Sigmoid colon (tissue), 7 donors: Measurements from ENCODE around the gene TTC21B. TPM values are rescaled to one million over a fixed set of nuclear protein-coding genes. Genes with fewer than 3 reads are reported as not detected.

Experiments used
- DNase-seq: peaks from one replicate; pipeline ENCODE4 v3.0.0-alpha.2; 2019
- H3K27ac ChIP-seq, 4 donors: fragments of 200-600 bp; sonication (generic); one replicate each; pipeline ENCODE4 v1.5.1; 2016 to 2019; ENCODE audit warnings: mild to moderate bottlenecking in 1 of 4
- H3K27me3 ChIP-seq, 3 donors: fragments of 200-600 bp; sonication (generic); one replicate each; pipeline ENCODE4 v1.5.1; 2019; ENCODE audit warnings: mild to moderate bottlenecking in 1 of 3
- H3K36me3 ChIP-seq, 4 donors: fragments of 200-600 bp; sonication (generic); one replicate each; pipeline ENCODE4 v1.5.1; 2016 to 2019
- H3K4me1 ChIP-seq, 4 donors: fragments of 200-600 bp; sonication (generic); one replicate each; pipeline ENCODE4 v1.5.1; 2017 to 2019
- H3K4me3 ChIP-seq, 4 donors: fragments of 200-600 bp; sonication (generic); one replicate each; pipeline ENCODE4 v1.5.1; 2017 to 2019; ENCODE audit warnings: mild to moderate bottlenecking in 2 of 4, moderate library complexity in 1 of 4
- H3K9me3 ChIP-seq, 4 donors: fragments of 200-600 bp in 3 of 4; sonication (generic) in 3 of 4; one replicate each; pipeline versions ENCODE4 v1.5.1 to v1.6.1; 2013 to 2019
- CTCF ChIP-seq, 4 experiments: fragments of 450-650 bp in 3 of 4; fragments of 200-600 bp in 1 of 4; IDR thresholded peaks; one replicate each; pipeline ENCODE4 v1.5.1; 2016 to 2019; ENCODE audit warnings: antibody characterized with exemption in 4 of 4, mild to moderate bottlenecking in 3 of 4, moderate library complexity in 2 of 4
- EP300 ChIP-seq, 4 donors: sonication (generic); formaldehyde crosslinking; IDR thresholded peaks; one replicate each; pipeline ENCODE4 v1.6.1; 2017; ENCODE audit warnings: antibody characterized with exemption in 4 of 4
- POLR2A ChIP-seq, 2 donors: fragments of 450-650 bp; IDR thresholded peaks; one replicate each; pipeline ENCODE4 v1.6.1; 2016; ENCODE audit warnings: antibody characterized with exemption in 2 of 2, mild to moderate bottlenecking in 2 of 2, moderate library complexity in 2 of 2
- POLR2AphosphoS5 ChIP-seq, 4 donors: sonication (generic); formaldehyde crosslinking; IDR thresholded peaks; one replicate each; pipeline ENCODE4 v1.6.1; 2017; ENCODE audit warnings: antibody characterized with exemption in 4 of 4
- WGBS, 2 donors: extraction: QIAGEN DNeasy Blood & Tissue Kit; methylation state at CpG; one replicate each; pipeline ENCODE4 v1.1.7; 2013; 5-methylcytosine and 5-hydroxymethylcytosine counted together
- intact Hi-C: fragments of 100-400 bp; cut with DNase I; formaldehyde crosslinking; loops from one replicate; pipeline ENCODE4 v1.15.1; 2023
- polyA plus RNA-seq, 3 donors: library from polyadenylated mRNA; stranded (reverse); fragments of 200-250 nt; gene quantifications; one replicate each; pipeline ENCODE4 v1.2.3, GENCODE V29; 2013
- total RNA-seq, 4 donors: library from RNA; depleted of rRNA; stranded (reverse); fragments of >200 nt; gene quantifications; one replicate each; pipeline ENCODE4 v1.1.0, GENCODE V29; 2016
- donor health status: healthy with polysubstance abuse.
- donor health status: Bipolar disorder and iron deficiency.
- donor health status: healthy.

The TTC21B gene
- total and polyA plus RNA-seq, 7 donors, result 2.4 to 33.5 (median 15.6) TPM

- WGBS, 2 donors, result 85 to 96% methylated on average over 4 of the region's 4 CpGs
- Histone ChIP-seq H3K36me3 (no peaks in the 10 kb centered on the region), H3K27me3 (no peaks in the 10 kb centered on the region), H3K4me1 (no peaks in the 10 kb centered on the region), H3K27ac (no peak overlapping the region), H3K9me3 (no peaks in the 10 kb centered on the region), H3K4me3 (no peak overlapping the region)
- no peak for DNase-seq
- TF ChIP-seq CTCF (IDR thresholded peaks at IDR 0.05) (no peak), POLR2AphosphoS5 (IDR thresholded peaks at IDR 0.05) (no peak), EP300 (IDR thresholded peaks at IDR 0.05) (no peak), POLR2A (IDR thresholded peaks at IDR 0.05) (no peak)
- intact Hi-C loops, result no loop called here
These were observed 8.2 kb upstream of the TTC21B start for GRCh38 chr2:165961818-165962217.

- intact Hi-C loops, result loop anchor here (10.0 kb wide), 1 partner anchor 555 kb away; no protein-coding TSS in a partner anchor
These were observed 5.8 kb upstream of the TTC21B start for GRCh38 chr2:165959371-165959770.

GRCh38 chr2:165958313-165958960, 4.9 kb upstream of the TTC21B start:
- Histone ChIP-seq H3K9me3 (no peaks in the 10 kb centered on the region), H3K4me1 (peaks cover 0 to 13% (median 8%) of the 10 kb centered on the region in 4 donors), H3K27ac (no peak overlapping the region), H3K36me3 (no peaks in the 10 kb centered on the region), H3K27me3 (no peaks in the 10 kb centered on the region), H3K4me3 (no peak overlapping the region)
- intact Hi-C loops, result loop anchor here (10.0 kb wide), 1 partner anchor 556 kb away; no protein-coding TSS in a partner anchor
- TF ChIP-seq EP300 (IDR thresholded peaks at IDR 0.05) (no peak), POLR2AphosphoS5 (IDR thresholded peaks at IDR 0.05) (no peak), CTCF (IDR thresholded peaks at IDR 0.05) (no peak), POLR2A (IDR thresholded peaks at IDR 0.05) (no peak)
- DNase-seq, result no peak
- WGBS, 2 donors, result 68 to 85% methylated on average over 3 of the region's 3 CpGs

More at GRCh38 chr2:165959371-165959770, 5.8 kb upstream of the TTC21B start:
- Histone ChIP-seq H3K36me3 (no peaks in the 10 kb centered on the region), H3K27ac (no peak overlapping the region), H3K4me1 (peaks cover 0 to 10% (median 6%) of the 10 kb centered on the region in 4 donors), H3K9me3 (no peaks in the 10 kb centered on the region), H3K27me3 (no peaks in the 10 kb centered on the region), H3K4me3 (no peak overlapping the region)
- 79 to 88% methylated on average over 4 of the region's 4 CpGs for WGBS, 2 donors
- DNase-seq, result no peak
- TF ChIP-seq POLR2AphosphoS5 (IDR thresholded peaks at IDR 0.05) (no peak), POLR2A (IDR thresholded peaks at IDR 0.05) (no peak), CTCF (IDR thresholded peaks at IDR 0.05) (no peak), EP300 (IDR thresholded peaks at IDR 0.05) (no peak)

GRCh38 chr2:165957030-165957675, 3.6 kb upstream of the TTC21B start:
- H3K27ac ChIP-seq, result no peak overlapping the region
- no peaks in the 10 kb centered on the region for H3K27me3 ChIP-seq
- WGBS, 2 donors, result 89 to 90% methylated on average over 60 of the region's 60 CpGs
- H3K4me1 ChIP-seq, result peaks cover 0 to 21% (median 16%) of the 10 kb centered on the region in 4 donors
- peak overlapping the region in 2 of 4 donors; percentile 1 to 17 for H3K4me3 ChIP-seq
- no peaks in the 10 kb centered on the region for H3K36me3 ChIP-seq
- intact Hi-C loops, result loop anchor here (10.0 kb wide), 1 partner anchor 558 kb away; no protein-coding TSS in a partner anchor
- no peaks in the 10 kb centered on the region for H3K9me3 ChIP-seq
- TF ChIP-seq EP300 (IDR thresholded peaks at IDR 0.05) (no peak), CTCF (IDR thresholded peaks at IDR 0.05) (no peak), POLR2A (IDR thresholded peaks at IDR 0.05) (no peak), POLR2AphosphoS5 (IDR thresholded peaks at IDR 0.05) (no peak)
- no peak for DNase-seq
